Breast epithelium (tissue), 4 donors: ENCODE results near the gene PLPP3. TPM values are rescaled to one million over a fixed set of nuclear protein-coding genes. Genes with fewer than 3 reads are reported as not detected.
A peak's percentile ranks its signal among the peaks of the same experiment; 100 is the strongest.

ENCODE experiments used
- DNase-seq, 2 donors: peaks; one replicate each; pipeline ENCODE4 v3.0.0-alpha.2; 2019; ENCODE audit warnings: low spot score in 2 of 2
- H3K27ac ChIP-seq, 2 donors: fragments of 200-600 bp; sonication (generic) in 1 of 2; one replicate each; pipeline ENCODE4 v1.5.1; 2016 to 2019; ENCODE audit warnings: mild to moderate bottlenecking in 1 of 2
- H3K27me3 ChIP-seq, 2 donors: fragments of 200-600 bp; sonication (generic) in 1 of 2; one replicate each; pipeline versions ENCODE4 v1.5.1 to v1.6.0; 2017 to 2019; ENCODE audit warnings: control low read depth in 1 of 2, mild to moderate bottlenecking in 1 of 2
- H3K36me3 ChIP-seq: fragments of 200-600 bp; one replicate; pipeline ENCODE4 v1.5.1; 2019
- H3K4me1 ChIP-seq, 2 donors: fragments of 200-600 bp; sonication (generic); one replicate each; pipeline ENCODE4 v1.5.1; 2016 to 2019; ENCODE audit warnings: control low read depth in 1 of 2
- H3K4me3 ChIP-seq, 3 donors: fragments of 200-600 bp; sonication (generic); 1 replicate in 2 of 3; 2 replicates in 1 of 3; pipeline ENCODE4 v1.5.1; 2016 to 2019; ENCODE audit warnings: mild to moderate bottlenecking in 3 of 3, moderate library complexity in 2 of 3
- H3K9me3 ChIP-seq, 2 donors: fragments of 200-600 bp; sonication (generic) in 1 of 2; one replicate each; pipeline ENCODE4 v1.5.1; 2016 to 2019; ENCODE audit warnings: control low read depth in 1 of 2
- CTCF ChIP-seq, 3 donors: fragments of 450-650 bp; IDR thresholded peaks; one replicate each; pipeline ENCODE4 v1.5.1; 2016 to 2017; ENCODE audit warnings: antibody characterized with exemption in 3 of 3, mild to moderate bottlenecking in 3 of 3, moderate library complexity in 3 of 3
- POLR2A ChIP-seq: fragments of 450-650 bp; IDR thresholded peaks from one replicate; pipeline ENCODE4 v1.6.1; 2016; ENCODE audit warnings: antibody characterized with exemption, mild to moderate bottlenecking, moderate library complexity
- POLR2AphosphoS5 ChIP-seq, 3 donors: sonication (generic); formaldehyde crosslinking; IDR thresholded peaks; one replicate each; pipeline ENCODE4 v1.6.1; 2017; ENCODE audit warnings: antibody characterized with exemption in 3 of 3
- intact Hi-C: fragments of 100-400 bp; cut with DNase I; formaldehyde crosslinking; loops from one replicate; pipeline ENCODE4 v1.15.1; 2023; ENCODE audit warnings: low total_unique reads
- total RNA-seq, 3 donors: library from RNA; depleted of rRNA; stranded (reverse); fragments of >200 nt; gene quantifications; one replicate each; pipeline ENCODE4 v1.1.0, GENCODE V29; 2016

Gene PLPP3
- total RNA-seq, 3 donors from 2014 or later = 122 to 275 (median 127) TPM

GRCh38 chr1:56575865-56576264, 3.5 kb downstream of the PLPP3 start:
- no peaks in the 10 kb centered on the region for H3K4me1 ChIP-seq

GRCh38 chr1:56574794-56575193, 4.6 kb downstream of the PLPP3 start:
- H3K27me3 ChIP-seq = no peaks in the 10 kb centered on the region
- no peak overlapping the region for H3K27ac ChIP-seq
- H3K4me3 ChIP-seq = peak overlapping the region; percentile 90 to 99 (median 96)
- intact Hi-C loops = no loop called here
- H3K4me1 ChIP-seq = peaks cover 0 to 2% of the 10 kb centered on the region in 2 donors
- no peaks in the 10 kb centered on the region for H3K9me3 ChIP-seq
- H3K36me3 ChIP-seq = no peaks in the 10 kb centered on the region
- TF ChIP-seq CTCF (IDR thresholded peaks at IDR 0.05) = no peak
- TF ChIP-seq POLR2A = no peak
- TF ChIP-seq POLR2AphosphoS5 (IDR thresholded peaks at IDR 0.05) = no peak
- no peak for DNase-seq

More at GRCh38 chr1:56575865-56576264, 3.5 kb downstream of the PLPP3 start:
- no peak overlapping the region for H3K27ac ChIP-seq
- no peaks in the 10 kb centered on the region for H3K36me3 ChIP-seq
- TF ChIP-seq POLR2A = no peak
- TF ChIP-seq POLR2AphosphoS5 (IDR thresholded peaks at IDR 0.05) = no peak
- TF ChIP-seq CTCF (IDR thresholded peaks at IDR 0.05) = no peak
- H3K9me3 ChIP-seq = no peaks in the 10 kb centered on the region
- H3K27me3 ChIP-seq = no peaks in the 10 kb centered on the region
- no peak for DNase-seq
- peak overlapping the region; percentile 90 to 99 (median 96) for H3K4me3 ChIP-seq
- intact Hi-C loops = no loop called here

GRCh38 chr1:56573311-56573710, 6.1 kb downstream of the PLPP3 start:
- peak overlapping the region in 1 of 2 donors; percentile 9 for H3K27ac ChIP-seq
- TF ChIP-seq CTCF (IDR thresholded peaks at IDR 0.05) (no peak), POLR2AphosphoS5 (IDR thresholded peaks at IDR 0.05) (no peak), POLR2A (no peak)
- H3K36me3 ChIP-seq = no peaks in the 10 kb centered on the region
- H3K9me3 ChIP-seq = no peaks in the 10 kb centered on the region
- peak overlapping the region; percentile 90 to 99 (median 96) for H3K4me3 ChIP-seq
- DNase-seq = no peak
- H3K4me1 ChIP-seq = peaks cover 0 to 3% of the 10 kb centered on the region in 2 donors
- intact Hi-C loops = no loop called here
- H3K27me3 ChIP-seq = no peaks in the 10 kb centered on the region

- intact Hi-C loops = no loop called here
These were observed 6.9 kb downstream of the PLPP3 start for GRCh38 chr1:56572334-56573050.

More at GRCh38 chr1:56572334-56573050, 6.9 kb downstream of the PLPP3 start:
- no peak for DNase-seq
- no peaks in the 10 kb centered on the region for H3K36me3 ChIP-seq
- H3K27me3 ChIP-seq = no peaks in the 10 kb centered on the region
- H3K27ac ChIP-seq = peak overlapping the region in 1 of 2 donors; percentile 5
- H3K9me3 ChIP-seq = no peaks in the 10 kb centered on the region
- TF ChIP-seq POLR2AphosphoS5 (IDR thresholded peaks at IDR 0.05) (no peak), POLR2A (no peak), CTCF (IDR thresholded peaks at IDR 0.05) (no peak)
- H3K4me3 ChIP-seq = peak overlapping the region in 2 of 3 donors; percentile 90 to 99
- peaks cover 0 to 3% of the 10 kb centered on the region in 2 donors for H3K4me1 ChIP-seq
